Cardiac fibroblast (primary cell): Measurements from ENCODE around the gene USP27X.
A peak's percentile ranks its signal among the peaks of the same experiment; 100 is the strongest.

ENCODE experiments used
- DNase-seq, 2 donors: peaks; one replicate each; pipeline versions ENCODE4 v3.0.0 to v3.0.0-alpha.2; 2010; ENCODE audit warnings: low read depth in 2 of 2
- H3K4me3 ChIP-seq, 2 donors: replicated peaks in 1 of 2; 1 replicate in 1 of 2; 2 replicates in 1 of 2; pipeline ENCODE4 v1.5.1; 2011; ENCODE audit warnings: low read depth in 2 of 2, low read length in 2 of 2, mild to moderate bottlenecking in 2 of 2, moderate library complexity in 1 of 2
- TF ChIP-seq, protein P1 (sequence below): IDR thresholded peaks from one replicate; pipeline ENCODE4 v1.5.1; 2011; ENCODE audit warnings: low read depth, mild to moderate bottlenecking, low read length, inconsistent platforms

The USP27X gene

DNA sequence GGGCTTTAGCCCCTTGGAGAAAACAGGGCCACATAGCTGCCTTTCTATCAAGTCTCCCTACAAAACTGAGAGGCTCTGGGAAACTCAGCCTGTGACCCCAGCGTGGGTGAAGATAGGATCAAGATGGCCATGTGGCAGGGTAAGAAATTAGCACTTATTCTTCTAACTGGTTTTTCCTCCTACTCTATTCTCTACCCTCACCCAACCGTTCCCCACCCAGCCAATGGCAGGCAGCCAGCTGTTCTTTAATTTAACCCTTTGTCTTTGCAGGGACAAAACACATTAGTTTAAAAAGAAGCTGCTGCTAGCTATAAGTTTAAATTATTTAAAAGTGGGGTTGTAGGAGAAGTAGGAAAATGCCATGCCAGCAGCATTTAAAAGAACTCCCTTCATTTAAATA, 45.9 kb downstream of the USP27X start:
- H3K4me3 ChIP-seq: no peak overlapping the region
- TF ChIP-seq, protein P1, sequence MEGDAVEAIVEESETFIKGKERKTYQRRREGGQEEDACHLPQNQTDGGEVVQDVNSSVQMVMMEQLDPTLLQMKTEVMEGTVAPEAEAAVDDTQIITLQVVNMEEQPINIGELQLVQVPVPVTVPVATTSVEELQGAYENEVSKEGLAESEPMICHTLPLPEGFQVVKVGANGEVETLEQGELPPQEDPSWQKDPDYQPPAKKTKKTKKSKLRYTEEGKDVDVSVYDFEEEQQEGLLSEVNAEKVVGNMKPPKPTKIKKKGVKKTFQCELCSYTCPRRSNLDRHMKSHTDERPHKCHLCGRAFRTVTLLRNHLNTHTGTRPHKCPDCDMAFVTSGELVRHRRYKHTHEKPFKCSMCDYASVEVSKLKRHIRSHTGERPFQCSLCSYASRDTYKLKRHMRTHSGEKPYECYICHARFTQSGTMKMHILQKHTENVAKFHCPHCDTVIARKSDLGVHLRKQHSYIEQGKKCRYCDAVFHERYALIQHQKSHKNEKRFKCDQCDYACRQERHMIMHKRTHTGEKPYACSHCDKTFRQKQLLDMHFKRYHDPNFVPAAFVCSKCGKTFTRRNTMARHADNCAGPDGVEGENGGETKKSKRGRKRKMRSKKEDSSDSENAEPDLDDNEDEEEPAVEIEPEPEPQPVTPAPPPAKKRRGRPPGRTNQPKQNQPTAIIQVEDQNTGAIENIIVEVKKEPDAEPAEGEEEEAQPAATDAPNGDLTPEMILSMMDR: no peak
- DNase-seq: no peak

DNA sequence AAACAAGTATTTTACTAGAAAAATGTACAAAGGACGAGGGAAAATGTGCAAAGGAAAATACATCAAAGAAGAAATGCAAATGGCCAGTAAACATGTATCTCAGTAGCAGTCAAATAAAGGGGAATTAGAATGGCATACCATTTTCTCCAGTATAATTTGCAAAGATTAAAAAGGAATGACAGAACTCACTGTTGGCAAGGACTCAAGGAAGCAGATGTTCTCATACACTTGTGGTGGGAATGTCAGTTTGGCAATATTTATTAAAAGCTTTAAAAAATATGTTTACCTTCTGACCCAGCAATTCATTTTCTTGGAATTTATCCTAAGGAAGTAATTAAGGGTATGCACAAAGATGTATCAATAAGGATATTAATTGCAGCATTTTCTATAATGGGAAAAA, 50.8 kb downstream of the USP27X start:
- DNase-seq: peak; percentile 39 to 47
- TF ChIP-seq, protein P1: no peak
- no peak overlapping the region for H3K4me3 ChIP-seq
